ENCODE results near the gene TTLL5. TPM values are rescaled to one million over a fixed set of nuclear protein-coding genes. Genes with fewer than 3 reads are reported as not detected.

The TTLL5 gene
- total RNA-seq, 5 donors from 2014 or later (not counting 1 experiment from before 2014, with no cell fraction given), result 15.4 to 36.2 (median 22.2) TPM

DNA sequence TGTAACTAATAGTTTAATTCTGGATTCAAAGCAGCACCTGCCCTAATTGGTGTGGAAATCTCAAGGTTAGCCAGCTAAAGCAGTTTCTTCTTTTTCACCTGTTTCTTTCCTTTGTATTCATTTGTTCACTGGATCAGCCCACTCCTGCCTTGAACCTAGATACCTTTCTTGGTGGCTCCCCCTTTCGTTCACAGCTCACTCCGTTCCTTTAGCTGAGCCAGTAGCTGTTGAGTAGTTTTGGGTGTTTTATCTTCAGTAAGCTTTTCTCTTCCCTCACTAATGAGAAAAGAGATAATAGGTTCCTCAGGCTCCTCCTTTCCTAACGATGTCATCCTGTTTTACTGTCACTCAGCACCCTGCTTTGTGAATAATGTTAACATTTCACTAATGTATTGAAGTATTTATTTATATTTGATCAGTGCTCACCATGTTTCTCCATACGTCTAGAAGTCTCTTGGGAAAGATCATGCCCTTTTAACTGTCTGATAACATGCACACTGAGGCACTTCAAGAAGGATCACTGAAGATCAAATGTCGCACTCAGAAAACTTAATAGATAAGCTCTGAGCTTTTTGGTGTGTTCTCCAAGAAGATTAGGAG is 199.6 kb downstream of the TTLL5 start:
- DNase-seq (no peak), ATAC-seq (replicated peaks in 1 of 4) (no peak)
- Histone ChIP-seq H3K36me3 (ENCODE audit: control insufficient read depth in 2 of 2, extremely low read depth in 1 of 2, insufficient read depth in 1 of 2, low read length in 1 of 2) (peaks cover 0 to under 1% of the 10 kb centered on the region in 2 donors), H3K9me3 (no peaks in the 10 kb centered on the region), H3K27ac (ENCODE audit: low read length) (no peak overlapping the region), H3K27me3 (replicated peaks in 1 of 2; ENCODE audit: control insufficient read depth in 2 of 2, extremely low read depth in 1 of 2, insufficient read depth in 2 of 2, low read length in 1 of 2) (no peaks in the 10 kb centered on the region), H3K4me1 (ENCODE audit: control insufficient read depth in 1 of 2, extremely low read depth in 1 of 2, insufficient read depth in 2 of 2, low read length in 2 of 2) (no peaks in the 10 kb centered on the region), H3K4me3 (ENCODE audit: control insufficient read depth in 1 of 2, extremely low read depth in 1 of 2, low read length in 1 of 2) (no peak overlapping the region)
- Mint-ChIP-seq H3K4me3 (no peak overlapping the region), H3K4me1 (no peaks in the 10 kb centered on the region), H3K27ac (no peak overlapping the region), H3K36me3 (peaks cover 19% of the 10 kb centered on the region), H3K27me3 (no peaks in the 10 kb centered on the region), H3K9me3 (no peaks in the 10 kb centered on the region)
- 100% methylated on average over 1 of the region's 5 CpGs for WGBS (ENCODE audit: insufficient coverage)
- ChIA-PET CTCF (no interaction called here), POLR2A (no interaction called here)

DNA sequence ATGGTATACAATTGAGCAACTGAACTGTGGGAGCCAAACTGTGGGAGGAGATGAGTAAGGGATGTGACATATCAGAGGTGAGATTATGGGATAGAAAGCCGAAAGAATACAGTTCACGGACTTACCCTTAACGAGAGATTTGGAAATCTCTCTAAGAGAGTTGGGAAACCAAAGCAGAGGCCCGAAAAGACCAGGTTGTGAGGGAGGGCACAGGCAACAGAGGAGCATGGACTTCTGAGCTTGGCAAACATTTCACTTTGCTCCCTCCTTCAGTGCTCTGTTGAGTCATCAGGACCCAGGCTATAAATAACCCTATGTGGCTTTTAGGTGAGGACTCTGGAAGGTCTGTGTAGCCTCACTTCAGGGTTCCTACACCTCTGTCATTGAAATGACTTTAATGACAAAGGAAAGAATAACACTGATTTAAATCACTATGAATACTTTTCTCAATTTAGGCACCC is 200.1 kb downstream of the TTLL5 start:
- no peaks in the 10 kb centered on the region for H3K27me3 Mint-ChIP-seq
- POLR2A ChIA-PET, result no interaction called here

DNA sequence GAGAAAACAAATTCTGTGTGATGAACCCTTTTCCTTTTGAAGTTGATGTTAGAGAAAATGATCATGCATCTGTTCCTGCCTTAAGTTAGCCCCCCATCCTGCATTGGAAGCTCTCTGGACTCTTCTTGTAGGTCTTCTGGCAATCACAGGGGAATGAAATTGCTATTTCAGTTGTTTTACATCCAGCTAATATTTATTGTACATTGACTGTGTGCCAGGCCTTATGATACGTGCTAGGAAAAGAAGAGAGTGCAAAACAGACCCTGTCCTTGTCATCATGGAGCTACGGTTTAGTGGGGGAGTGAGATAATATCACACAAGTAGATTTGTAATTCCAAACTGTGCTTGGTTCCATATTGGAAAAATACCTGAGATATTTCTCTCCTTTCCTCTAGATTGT is 202.2 kb downstream of the TTLL5 start:
- H3K27me3 Mint-ChIP-seq, result no peaks in the 10 kb centered on the region
- Histone ChIP-seq H3K27ac (ENCODE audit: low read length) (no peak overlapping the region), H3K36me3 (ENCODE audit: control insufficient read depth in 2 of 2, extremely low read depth in 1 of 2, insufficient read depth in 1 of 2, low read length in 1 of 2) (no peaks in the 10 kb centered on the region), H3K4me1 (ENCODE audit: control insufficient read depth in 1 of 2, extremely low read depth in 1 of 2, insufficient read depth in 2 of 2, low read length in 2 of 2) (no peaks in the 10 kb centered on the region), H3K27me3 (replicated peaks in 1 of 2; ENCODE audit: control insufficient read depth in 2 of 2, extremely low read depth in 1 of 2, insufficient read depth in 2 of 2, low read length in 1 of 2) (no peaks in the 10 kb centered on the region), H3K9me3 (no peaks in the 10 kb centered on the region), H3K4me3 (ENCODE audit: control insufficient read depth in 1 of 2, extremely low read depth in 1 of 2, low read length in 1 of 2) (no peak overlapping the region)
- H3K27ac Mint-ChIP-seq, result no peak overlapping the region
- no peaks in the 10 kb centered on the region for H3K9me3 Mint-ChIP-seq
- ATAC-seq (replicated peaks in 1 of 4) (no peak), DNase-seq (no peak)
- ChIA-PET CTCF (interaction anchor here in 1 of 2 donors (0.6 kb wide), 1 partner anchor 81 kb away, joined by 3 read pairs; no protein-coding TSS in a partner anchor), POLR2A (no interaction called here)
- no CpG with 5 or more reads among the region's 2 CpGs for WGBS (ENCODE audit: insufficient coverage)
- peaks cover 25% of the 10 kb centered on the region for H3K36me3 Mint-ChIP-seq
- no peak overlapping the region for H3K4me3 Mint-ChIP-seq
- H3K4me1 Mint-ChIP-seq, result no peaks in the 10 kb centered on the region

More for the DNA sequence above, 200.1 kb downstream of the TTLL5 start:
- Histone ChIP-seq H3K4me1 (ENCODE audit: control insufficient read depth in 1 of 2, extremely low read depth in 1 of 2, insufficient read depth in 2 of 2, low read length in 2 of 2) (no peaks in the 10 kb centered on the region), H3K27ac (ENCODE audit: low read length) (no peak overlapping the region), H3K27me3 (replicated peaks in 1 of 2; ENCODE audit: control insufficient read depth in 2 of 2, extremely low read depth in 1 of 2, insufficient read depth in 2 of 2, low read length in 1 of 2) (no peaks in the 10 kb centered on the region), H3K36me3 (ENCODE audit: control insufficient read depth in 2 of 2, extremely low read depth in 1 of 2, insufficient read depth in 1 of 2, low read length in 1 of 2) (no peaks in the 10 kb centered on the region), H3K4me3 (ENCODE audit: control insufficient read depth in 1 of 2, extremely low read depth in 1 of 2, low read length in 1 of 2) (no peak overlapping the region), H3K9me3 (no peaks in the 10 kb centered on the region)
- Mint-ChIP-seq H3K27ac (no peak overlapping the region), H3K4me3 (no peak overlapping the region), H3K9me3 (no peaks in the 10 kb centered on the region), H3K36me3 (peaks cover 17% of the 10 kb centered on the region), H3K4me1 (no peaks in the 10 kb centered on the region)
- CTCF ChIA-PET, result no interaction called here
- no CpG with 5 or more reads among the region's 4 CpGs for WGBS (ENCODE audit: insufficient coverage)
- no peak for ATAC-seq (replicated peaks in 1 of 4)
- no peak for DNase-seq

DNA sequence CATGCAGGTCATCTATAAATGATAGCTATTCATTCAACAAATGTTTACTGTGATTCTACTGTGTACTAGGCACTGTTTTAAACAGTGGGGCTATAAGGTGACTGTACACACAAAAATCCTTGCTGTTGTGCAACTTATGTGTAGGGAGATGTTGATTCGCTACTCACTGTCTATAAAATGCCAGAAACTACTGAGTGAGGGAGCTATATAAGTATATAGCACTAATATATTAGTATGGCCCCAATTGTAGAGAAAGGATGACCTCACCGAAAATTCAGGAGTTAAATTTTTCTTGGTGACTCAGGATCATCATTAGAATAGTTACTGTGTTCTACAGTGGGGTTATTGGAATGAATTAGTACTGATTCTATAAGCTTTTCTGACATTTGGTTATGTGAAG is 203.3 kb downstream of the TTLL5 start:
- ChIA-PET CTCF (no interaction called here), POLR2A (no interaction called here)
- Mint-ChIP-seq H3K4me3 (no peak overlapping the region), H3K27me3 (no peaks in the 10 kb centered on the region), H3K36me3 (peaks cover 28% of the 10 kb centered on the region), H3K27ac (no peak overlapping the region), H3K9me3 (no peaks in the 10 kb centered on the region), H3K4me1 (no peaks in the 10 kb centered on the region)
- no CpG with 5 or more reads among the region's 2 CpGs for WGBS (ENCODE audit: insufficient coverage)
- ATAC-seq (replicated peaks in 1 of 4) (no peak), DNase-seq (no peak)
- Histone ChIP-seq H3K4me3 (ENCODE audit: control insufficient read depth in 1 of 2, extremely low read depth in 1 of 2, low read length in 1 of 2) (no peak overlapping the region), H3K4me1 (ENCODE audit: control insufficient read depth in 1 of 2, extremely low read depth in 1 of 2, insufficient read depth in 2 of 2, low read length in 2 of 2) (no peaks in the 10 kb centered on the region), H3K27ac (ENCODE audit: low read length) (no peak overlapping the region), H3K9me3 (no peaks in the 10 kb centered on the region), H3K36me3 (ENCODE audit: control insufficient read depth in 2 of 2, extremely low read depth in 1 of 2, insufficient read depth in 1 of 2, low read length in 1 of 2) (no peaks in the 10 kb centered on the region), H3K27me3 (replicated peaks in 1 of 2; ENCODE audit: control insufficient read depth in 2 of 2, extremely low read depth in 1 of 2, insufficient read depth in 2 of 2, low read length in 1 of 2) (no peaks in the 10 kb centered on the region)

DNA sequence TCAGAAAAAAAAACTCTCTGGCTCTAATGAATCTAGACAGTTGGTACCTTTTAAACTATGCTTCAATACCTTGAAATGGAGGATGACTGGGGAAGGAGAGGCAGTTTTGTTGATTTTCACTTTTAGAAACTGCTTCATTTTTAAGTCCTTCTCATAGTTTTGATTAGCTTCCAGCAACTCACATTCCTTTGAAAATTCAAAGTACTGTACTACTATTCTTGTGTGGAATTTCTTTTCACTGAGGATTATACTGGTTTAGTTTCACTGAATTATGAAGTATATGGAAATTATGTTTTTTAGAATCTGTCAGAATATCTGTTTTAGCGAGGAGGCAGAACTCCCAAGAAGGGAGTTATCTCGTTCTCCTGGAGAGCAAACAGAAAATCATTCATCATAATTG is 204.5 kb downstream of the TTLL5 start:
- H3K4me1 ChIP-seq (ENCODE audit: control insufficient read depth in 1 of 2, extremely low read depth in 1 of 2, insufficient read depth in 2 of 2, low read length in 2 of 2), result no peaks in the 10 kb centered on the region
- H3K9me3 ChIP-seq, result no peaks in the 10 kb centered on the region
- CTCF ChIA-PET, result no interaction called here
- H3K27me3 Mint-ChIP-seq, result no peaks in the 10 kb centered on the region
- H3K9me3 Mint-ChIP-seq, result no peaks in the 10 kb centered on the region
- H3K27me3 ChIP-seq (replicated peaks in 1 of 2; ENCODE audit: control insufficient read depth in 2 of 2, extremely low read depth in 1 of 2, insufficient read depth in 2 of 2, low read length in 1 of 2), result no peaks in the 10 kb centered on the region
- no peaks in the 10 kb centered on the region for H3K36me3 ChIP-seq (ENCODE audit: control insufficient read depth in 2 of 2, extremely low read depth in 1 of 2, insufficient read depth in 1 of 2, low read length in 1 of 2)
- H3K4me3 Mint-ChIP-seq, result no peak overlapping the region
- no peaks in the 10 kb centered on the region for H3K4me1 Mint-ChIP-seq
- no peak overlapping the region for H3K27ac Mint-ChIP-seq
- DNase-seq, result no peak
- no peak for ATAC-seq (replicated peaks in 1 of 4)
- H3K36me3 Mint-ChIP-seq, result peaks cover 35% of the 10 kb centered on the region
- POLR2A ChIA-PET, result no interaction called here
- no CpG with 5 or more reads among the region's 2 CpGs for WGBS (ENCODE audit: insufficient coverage)
- H3K27ac ChIP-seq (ENCODE audit: low read length), result no peak overlapping the region
- H3K4me3 ChIP-seq (ENCODE audit: control insufficient read depth in 1 of 2, extremely low read depth in 1 of 2, low read length in 1 of 2), result no peak overlapping the region

DNA sequence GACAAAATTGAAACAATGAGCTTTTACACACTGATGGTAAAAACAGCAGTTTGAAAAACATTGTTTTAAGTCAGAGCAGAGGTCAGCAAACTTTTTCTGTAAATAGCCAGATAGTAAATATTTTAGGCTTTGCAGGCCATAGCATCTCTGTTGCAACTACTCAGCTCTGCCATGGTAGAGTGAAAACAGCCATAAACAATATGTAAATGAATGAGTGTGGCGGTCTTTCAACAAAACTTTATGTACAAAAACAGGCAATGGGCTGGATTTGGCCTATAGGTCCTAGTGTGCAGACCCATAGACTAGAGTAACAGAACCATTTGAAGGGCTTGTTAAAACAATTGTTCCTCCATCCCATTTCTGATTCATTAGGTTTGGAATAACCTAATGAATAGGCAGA is 205.9 kb downstream of the TTLL5 start:
- Histone ChIP-seq H3K4me3 (ENCODE audit: control insufficient read depth in 1 of 2, extremely low read depth in 1 of 2, low read length in 1 of 2) (no peak overlapping the region), H3K9me3 (no peaks in the 10 kb centered on the region), H3K27me3 (replicated peaks in 1 of 2; ENCODE audit: control insufficient read depth in 2 of 2, extremely low read depth in 1 of 2, insufficient read depth in 2 of 2, low read length in 1 of 2) (no peaks in the 10 kb centered on the region), H3K4me1 (ENCODE audit: control insufficient read depth in 1 of 2, extremely low read depth in 1 of 2, insufficient read depth in 2 of 2, low read length in 2 of 2) (no peaks in the 10 kb centered on the region), H3K27ac (ENCODE audit: low read length) (no peak overlapping the region), H3K36me3 (ENCODE audit: control insufficient read depth in 2 of 2, extremely low read depth in 1 of 2, insufficient read depth in 1 of 2, low read length in 1 of 2) (no peaks in the 10 kb centered on the region)
- H3K4me1 Mint-ChIP-seq, result no peaks in the 10 kb centered on the region
- no peaks in the 10 kb centered on the region for H3K27me3 Mint-ChIP-seq
- H3K9me3 Mint-ChIP-seq, result no peaks in the 10 kb centered on the region
- WGBS (ENCODE audit: insufficient coverage), result no CpG with 5 or more reads among the region's 1 CpG
- ATAC-seq (replicated peaks in 1 of 4) (no peak), DNase-seq (no peak)
- H3K27ac Mint-ChIP-seq, result no peak overlapping the region
- POLR2A ChIA-PET, result no interaction called here
- CTCF ChIA-PET, result no interaction called here
- peaks cover 37% of the 10 kb centered on the region for H3K36me3 Mint-ChIP-seq
- H3K4me3 Mint-ChIP-seq, result no peak overlapping the region
